Endothelial cell of hepatic sinusoid (primary cell): ENCODE results near the gene ARMH1.
"Not testable (repeated sequence)": the region's sequence is repeated elsewhere in the genome, so short reads cannot be mapped to it uniquely, and the experiment has no call there.

ENCODE experiments used
- in situ Hi-C: cut with HindIII; loops from 2 replicates; pipeline ENCODE4 v1.10.0; 2017; ENCODE audit warnings: low sequenced_read_pairs

ARMH1 gene

GRCh38 chr1:44664730-44665370, 9.7 kb upstream of the ARMH1 start:
- in situ Hi-C loops, result no loop called here

- in situ Hi-C loops, result not testable (repeated sequence)
Measured at GRCh38 chr1:44666719-44667118, 7.8 kb upstream of the ARMH1 start.

- in situ Hi-C loops, result no loop called here
Measured at GRCh38 chr1:44670751-44671640, 3.5 kb upstream of the ARMH1 start.

- in situ Hi-C loops, result no loop called here
Measured at GRCh38 chr1:44672254-44672955, 2.1 kb upstream of the ARMH1 start.

- in situ Hi-C loops, result no loop called here
Measured at GRCh38 chr1:44672961-44673674, 1.4 kb upstream of the ARMH1 start.

GRCh38 chr1:44673675-44674112, 820 bp upstream of the ARMH1 start:
- in situ Hi-C loops, result no loop called here

- in situ Hi-C loops, result no loop called here
Measured at GRCh38 chr1:44675186-44675585, 672 bp downstream of the ARMH1 start.

GRCh38 chr1:44676484-44677200, 2.1 kb downstream of the ARMH1 start:
- in situ Hi-C loops, result no loop called here

GRCh38 chr1:44677201-44677766, 2.8 kb downstream of the ARMH1 start:
- in situ Hi-C loops, result no loop called here

GRCh38 chr1:44678120-44678519, 3.6 kb downstream of the ARMH1 start:
- in situ Hi-C loops, result no loop called here

- in situ Hi-C loops, result no loop called here
Measured at GRCh38 chr1:44678626-44679025, 4.1 kb downstream of the ARMH1 start.

- in situ Hi-C loops, result no loop called here
Measured at GRCh38 chr1:44679468-44679867, 5.0 kb downstream of the ARMH1 start.

- in situ Hi-C loops, result no loop called here
Measured at GRCh38 chr1:44681905-44682882, 7.7 kb downstream of the ARMH1 start.

GRCh38 chr1:44682883-44683265, 8.4 kb downstream of the ARMH1 start:
- in situ Hi-C loops, result no loop called here

GRCh38 chr1:44684525-44684924, 10.0 kb downstream of the ARMH1 start:
- in situ Hi-C loops, result no loop called here

- in situ Hi-C loops, result no loop called here
Measured at GRCh38 chr1:44685218-44685617, 10.7 kb downstream of the ARMH1 start.

- in situ Hi-C loops, result no loop called here
Measured at GRCh38 chr1:44685881-44686280, 11.4 kb downstream of the ARMH1 start.

- in situ Hi-C loops, result no loop called here
Measured at GRCh38 chr1:44688760-44689446, 14.4 kb downstream of the ARMH1 start.
